PC-9 (cell line): Measurements from ENCODE around the gene IQCN.

ENCODE experiments used
- CTCF ChIP-seq: fragments of 200-600 bp; sonication (generic); conservative IDR thresholded peaks from 2 replicates; pipeline ENCODE4 v1.6.1; 2017; ENCODE audit warnings: mixed run types, antibody characterized with exemption, mild to moderate bottlenecking, moderate library complexity
- EZH2 ChIP-seq: fragments of 200-600 bp; sonication (generic); IDR thresholded peaks from 2 replicates; pipeline ENCODE4 v1.8.0; 2017; ENCODE audit warnings: antibody characterized with exemption, low read depth

- no peak for TF ChIP-seq CTCF
- TF ChIP-seq EZH2 = no peak
Observed at GRCh38 chr19:18280247-18281081, 6.2 kb upstream of the IQCN start.
